Measurements from ENCODE around the gene FAM13C.

GRCh38 chr10:59301067-59301754 is 61.1 kb downstream of the FAM13C start:
- no peak for TF ChIP-seq POLR2A (IDR thresholded peaks at IDR 0.05; ENCODE audit: low read length)
- TF ChIP-seq JUNB (IDR thresholded peaks at IDR 0.05) = no peak
- no peak for TF ChIP-seq CTCF (IDR thresholded peaks at IDR 0.05)
- TF ChIP-seq CHD2 (IDR thresholded peaks at IDR 0.05; ENCODE audit: low read length, partially characterized antibody) = no peak
